ENCODE measurements around the gene MRPL32.

The MRPL32 gene

GRCh38 chr7:42967391-42967790, 35.2 kb downstream of the MRPL32 start:
- FAIRE-seq: no peak

- FAIRE-seq: no peak
Measured at GRCh38 chr7:42972699-42973500, 40.7 kb downstream of the MRPL32 start.

GRCh38 chr7:42976371-42976770, 44.2 kb downstream of the MRPL32 start:
- no peak for FAIRE-seq

GRCh38 chr7:42978496-42978895, 46.3 kb downstream of the MRPL32 start:
- FAIRE-seq: no peak

GRCh38 chr7:42980084-42980483, 47.9 kb downstream of the MRPL32 start:
- no peak for FAIRE-seq

GRCh38 chr7:42980514-42980913, 48.3 kb downstream of the MRPL32 start:
- no peak for FAIRE-seq

- no peak for FAIRE-seq
Measured at GRCh38 chr7:42981601-42982000, 49.4 kb downstream of the MRPL32 start.

GRCh38 chr7:42982604-42983115, 50.5 kb downstream of the MRPL32 start:
- no peak for FAIRE-seq

- no peak for FAIRE-seq
Measured at GRCh38 chr7:42984137-42984536, 52.0 kb downstream of the MRPL32 start.

- FAIRE-seq: no peak
Measured at GRCh38 chr7:42986213-42986612, 54.0 kb downstream of the MRPL32 start.

GRCh38 chr7:42986781-42987248, 54.6 kb downstream of the MRPL32 start:
- no peak for FAIRE-seq

Measured in colon (tissue), 2 donors.